Activated CD8-positive, alpha-beta T cell treated with anti-CD3 and anti-CD28 coated beads for 36 hours (primary cell): ENCODE results near the gene NFKBIZ. TPM values are rescaled to one million over a fixed set of nuclear protein-coding genes. Genes with fewer than 3 reads are reported as not detected.
A peak's percentile ranks its signal among the peaks of the same experiment; 100 is the strongest.

Source experiments
- ATAC-seq: fragments of 200-7000 bp; cut with Tn5 transposase; one replicate; pipeline ENCODE4 v1.10.0; 2021; ENCODE audit warnings: mild to moderate bottlenecking, moderate library complexity
- CTCF ChIA-PET: fragments of 350-600 bp; sonication (Branson Sonifier 250); formaldehyde crosslinking; loops from one replicate; lab custom pipeline; 2021; ENCODE audit warnings: antibody characterized with exemption; lab: Charles Lee
- POLR2A ChIA-PET: fragments of 350-600 bp; sonication (Branson Sonifier 250); formaldehyde crosslinking; loops from one replicate; lab custom pipeline; 2021; ENCODE audit warnings: antibody characterized with exemption; lab: Charles Lee
- DNase-seq: peaks from one replicate; pipeline ENCODE4 v3.0.0-alpha.2; 2020
- H3K27ac Mint-ChIP-seq: one replicate; pipeline ENCODE4 v1.8.0; 2021; ENCODE audit warnings: mild to moderate bottlenecking, mixed read lengths
- H3K27me3 Mint-ChIP-seq: one replicate; pipeline ENCODE4 v1.8.0; 2021; ENCODE audit warnings: mixed read lengths
- H3K36me3 Mint-ChIP-seq: one replicate; pipeline ENCODE4 v1.8.0; 2021; ENCODE audit warnings: low read depth, mixed read lengths
- H3K4me1 Mint-ChIP-seq: one replicate; pipeline ENCODE4 v1.8.0; 2021; ENCODE audit warnings: low read depth, mixed read lengths
- H3K4me3 Mint-ChIP-seq: one replicate; pipeline ENCODE4 v1.8.0; 2021; ENCODE audit warnings: mild to moderate bottlenecking, moderate library complexity, mixed read lengths
- H3K9me3 Mint-ChIP-seq: one replicate; pipeline ENCODE4 v1.8.0; 2021; ENCODE audit warnings: mixed read lengths
- intact Hi-C: fragments of 100-400 bp; cut with micrococcal nuclease; formaldehyde crosslinking; loops from one replicate; pipeline ENCODE4 v1.10.0; 2022
- total RNA-seq, 2 experiments: library from RNA; stranded (reverse); gene quantifications; one replicate each; pipeline ENCODE4 v1.2.3, GENCODE V29; 2021
- TF ChIP-seq, protein P1 (sequence below): fragments of 200-600 bp; IDR thresholded peaks from one replicate; pipeline ENCODE4 v1.8.0; 2022; ENCODE audit warnings: antibody characterized with exemption, mild to moderate bottlenecking

Gene NFKBIZ
- total RNA-seq, 2 experiments from 2014 or later: 62.1 to 70.6 TPM

- no peaks in the 10 kb centered on the region for H3K27me3 Mint-ChIP-seq
- TF ChIP-seq, protein P1, sequence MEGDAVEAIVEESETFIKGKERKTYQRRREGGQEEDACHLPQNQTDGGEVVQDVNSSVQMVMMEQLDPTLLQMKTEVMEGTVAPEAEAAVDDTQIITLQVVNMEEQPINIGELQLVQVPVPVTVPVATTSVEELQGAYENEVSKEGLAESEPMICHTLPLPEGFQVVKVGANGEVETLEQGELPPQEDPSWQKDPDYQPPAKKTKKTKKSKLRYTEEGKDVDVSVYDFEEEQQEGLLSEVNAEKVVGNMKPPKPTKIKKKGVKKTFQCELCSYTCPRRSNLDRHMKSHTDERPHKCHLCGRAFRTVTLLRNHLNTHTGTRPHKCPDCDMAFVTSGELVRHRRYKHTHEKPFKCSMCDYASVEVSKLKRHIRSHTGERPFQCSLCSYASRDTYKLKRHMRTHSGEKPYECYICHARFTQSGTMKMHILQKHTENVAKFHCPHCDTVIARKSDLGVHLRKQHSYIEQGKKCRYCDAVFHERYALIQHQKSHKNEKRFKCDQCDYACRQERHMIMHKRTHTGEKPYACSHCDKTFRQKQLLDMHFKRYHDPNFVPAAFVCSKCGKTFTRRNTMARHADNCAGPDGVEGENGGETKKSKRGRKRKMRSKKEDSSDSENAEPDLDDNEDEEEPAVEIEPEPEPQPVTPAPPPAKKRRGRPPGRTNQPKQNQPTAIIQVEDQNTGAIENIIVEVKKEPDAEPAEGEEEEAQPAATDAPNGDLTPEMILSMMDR: no peak
- ChIA-PET POLR2A (no interaction called here), CTCF (interaction anchor here (1.0 to 15.5 kb wide), 10 partner anchors 11 to 732 kb away, joined by 3 to 302 read pairs (median 7); partner anchors contain the start of gene NXPE3)
- DNase-seq (no peak), ATAC-seq (no peak)
- no peak overlapping the region for H3K4me3 Mint-ChIP-seq
- intact Hi-C loops: no loop called here
- no peak overlapping the region for H3K27ac Mint-ChIP-seq
- H3K36me3 Mint-ChIP-seq: peaks cover 37% of the 10 kb centered on the region
- no peaks in the 10 kb centered on the region for H3K9me3 Mint-ChIP-seq
- H3K4me1 Mint-ChIP-seq: peaks cover 37% of the 10 kb centered on the region
Measured at GRCh38 chr3:101803939-101804338, 45.4 kb upstream of the NFKBIZ start.

DNA sequence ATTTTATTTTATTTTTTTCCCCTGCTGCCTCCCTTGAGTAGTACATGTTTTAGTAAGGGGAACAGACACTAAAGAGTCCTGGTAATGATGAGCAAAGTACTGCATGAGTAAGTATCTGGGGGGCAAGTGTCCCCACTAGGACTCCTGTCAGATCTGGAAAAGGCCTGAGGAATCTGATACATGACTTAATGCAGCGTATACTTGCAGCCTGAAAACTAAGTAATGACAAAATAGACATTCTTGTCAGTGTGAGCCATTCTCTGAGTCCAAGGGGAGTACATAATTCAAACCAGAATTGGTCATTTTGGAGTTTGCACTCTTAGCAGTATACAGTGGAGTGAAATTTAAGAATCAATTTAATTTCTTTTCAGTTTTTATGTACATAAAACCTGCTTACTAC, 42.8 kb upstream of the NFKBIZ start:
- intact Hi-C loops: no loop called here
- ATAC-seq (no peak), DNase-seq (no peak)
- Mint-ChIP-seq H3K27me3 (no peaks in the 10 kb centered on the region), H3K4me3 (no peak overlapping the region), H3K4me1 (peaks cover 40% of the 10 kb centered on the region), H3K36me3 (peaks cover 24% of the 10 kb centered on the region), H3K9me3 (no peaks in the 10 kb centered on the region), H3K27ac (peak overlapping the region; percentile 16)
- POLR2A ChIA-PET: no interaction called here
- TF ChIP-seq, protein P1: no peak
- CTCF ChIA-PET: interaction anchor here (0.9 to 15.5 kb wide), 6 partner anchors 8 to 422 kb away, joined by 3 to 302 read pairs (median 11); no protein-coding TSS in a partner anchor

- Mint-ChIP-seq H3K36me3 (peaks cover 24% of the 10 kb centered on the region), H3K9me3 (no peaks in the 10 kb centered on the region), H3K4me3 (no peak overlapping the region), H3K4me1 (peaks cover 47% of the 10 kb centered on the region), H3K27ac (no peak overlapping the region), H3K27me3 (no peaks in the 10 kb centered on the region)
- TF ChIP-seq, protein P1: no peak
- no peak for DNase-seq
- ChIA-PET POLR2A (interaction anchor here (0.7 to 1.5 kb wide), 2 partner anchors 42 to 271 kb away, joined by 4 to 6 read pairs; partner anchors contain the start of gene NFKBIZ), CTCF (interaction anchor here (0.7 to 15.5 kb wide), 10 partner anchors 10 to 729 kb away, joined by 3 to 302 read pairs (median 7); no protein-coding TSS in a partner anchor)
- intact Hi-C loops: loop anchor here (2.0 kb wide), 1 partner anchor 729 kb away; no protein-coding TSS in a partner anchor
- no peak for ATAC-seq
Measured at GRCh38 chr3:101807888-101808287, 41.4 kb upstream of the NFKBIZ start.

GRCh38 chr3:101809178-101810021, 39.9 kb upstream of the NFKBIZ start:
- ChIA-PET CTCF (interaction anchor here (0.7 to 15.5 kb wide), 20 partner anchors 13 to 728 kb away, joined by 3 to 302 read pairs (median 3); partner anchors contain the start of gene NXPE3), POLR2A (interaction anchor here (1.0 to 1.3 kb wide), 3 partner anchors 12 to 58 kb away, joined by 3 to 4 read pairs (median 3); partner anchors contain the start of gene NFKBIZ)
- intact Hi-C loops: loop anchor here (2.0 kb wide), 1 partner anchor 727 kb away; no protein-coding TSS in a partner anchor
- H3K36me3 Mint-ChIP-seq: peaks cover 11% of the 10 kb centered on the region
- TF ChIP-seq, protein P1: peak; percentile 90
- H3K4me3 Mint-ChIP-seq: no peak overlapping the region
- H3K27me3 Mint-ChIP-seq: no peaks in the 10 kb centered on the region
- DNase-seq (peak; percentile 54), ATAC-seq (peak; percentile 80)
- H3K9me3 Mint-ChIP-seq: no peaks in the 10 kb centered on the region
- peak overlapping the region; percentile 55 for H3K27ac Mint-ChIP-seq
- peaks cover 51% of the 10 kb centered on the region for H3K4me1 Mint-ChIP-seq
